Brain pericyte (primary cell): Measurements from ENCODE around the gene RER1.

Source experiments
- DNase-seq: peaks from one replicate; pipeline ENCODE4 v3.0.0-alpha.2; 2012; ENCODE audit warnings: low read depth, low spot score

RER1 gene, protein sequence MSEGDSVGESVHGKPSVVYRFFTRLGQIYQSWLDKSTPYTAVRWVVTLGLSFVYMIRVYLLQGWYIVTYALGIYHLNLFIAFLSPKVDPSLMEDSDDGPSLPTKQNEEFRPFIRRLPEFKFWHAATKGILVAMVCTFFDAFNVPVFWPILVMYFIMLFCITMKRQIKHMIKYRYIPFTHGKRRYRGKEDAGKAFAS

GRCh38 chr1:2391041-2391930 lies at the start of gene RER1, which contains the start of gene MORN1:
TSS of gene RER1 (plus strand) at chr1:2391841. CDS start at chr1:2395791, 3,950 bp downstream.
TSS of gene MORN1 (minus strand) at chr1:2391554. CDS start at chr1:2391533, 21 bp downstream.
- peak; percentile 97 for DNase-seq

GRCh38 chr1:2342384-2343022 lies 49.1 kb upstream of the RER1 start:
- no peak for DNase-seq

- DNase-seq = no peak
Measured at GRCh38 chr1:2343023-2343935, 48.4 kb upstream of the RER1 start.

DNA sequence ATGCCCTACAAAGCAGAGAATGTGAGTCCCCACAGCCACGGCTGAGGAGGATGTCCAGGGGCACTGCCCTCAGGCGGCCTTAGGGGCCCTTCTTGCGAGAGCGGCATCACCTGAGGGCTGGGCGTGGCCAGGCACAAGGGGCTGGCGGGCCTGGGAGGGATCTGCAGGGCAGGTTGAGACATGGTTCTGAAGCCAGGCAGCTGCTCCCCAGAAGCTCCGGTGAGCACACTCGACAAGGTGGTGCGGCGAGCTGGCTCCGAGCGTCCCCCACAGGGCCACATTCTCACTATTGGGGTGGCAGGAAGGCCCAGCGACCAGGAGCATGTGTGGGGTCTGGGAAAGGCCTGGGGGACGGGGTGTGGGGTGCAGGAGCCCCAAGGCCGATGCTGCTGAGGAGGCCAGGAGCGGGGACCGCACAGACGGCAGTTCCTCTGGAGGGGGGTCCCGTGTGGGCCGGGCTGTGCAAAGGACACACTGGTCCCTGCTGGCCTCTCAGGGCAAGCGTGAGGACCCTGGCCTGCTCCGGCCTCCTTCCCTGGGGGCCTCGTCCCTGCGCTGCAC lies 47.4 kb upstream of the RER1 start:
- DNase-seq = no peak

DNA sequence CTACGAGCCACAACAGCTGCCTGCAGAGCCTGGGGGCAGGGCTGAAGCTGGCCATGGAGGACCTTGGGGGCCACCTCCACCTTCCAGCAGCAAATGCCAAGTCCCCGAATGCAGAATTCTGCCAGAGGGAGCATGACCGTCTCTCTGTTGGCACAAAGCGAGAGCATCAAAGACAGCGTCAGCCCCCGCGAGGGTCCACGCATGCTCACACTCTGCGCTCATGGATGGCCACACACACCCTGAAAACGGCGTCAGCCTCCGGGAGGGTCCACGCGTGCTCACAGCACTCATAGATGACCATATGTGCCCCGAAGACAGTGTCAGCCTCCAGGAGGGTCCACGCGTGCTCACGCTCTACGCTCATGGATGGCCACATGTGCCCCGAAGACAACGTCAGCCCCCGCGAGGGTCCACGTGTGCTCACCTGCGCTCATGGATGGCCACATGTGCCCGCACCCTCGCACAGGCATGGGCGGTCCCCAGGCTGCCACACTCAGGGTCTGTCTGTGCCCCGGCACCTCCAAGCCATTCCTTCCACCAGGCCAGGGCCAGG lies 46.8 kb upstream of the RER1 start:
- no peak for DNase-seq

GRCh38 chr1:2345297-2346075 lies 46.2 kb upstream of the RER1 start:
- DNase-seq = no peak

DNA sequence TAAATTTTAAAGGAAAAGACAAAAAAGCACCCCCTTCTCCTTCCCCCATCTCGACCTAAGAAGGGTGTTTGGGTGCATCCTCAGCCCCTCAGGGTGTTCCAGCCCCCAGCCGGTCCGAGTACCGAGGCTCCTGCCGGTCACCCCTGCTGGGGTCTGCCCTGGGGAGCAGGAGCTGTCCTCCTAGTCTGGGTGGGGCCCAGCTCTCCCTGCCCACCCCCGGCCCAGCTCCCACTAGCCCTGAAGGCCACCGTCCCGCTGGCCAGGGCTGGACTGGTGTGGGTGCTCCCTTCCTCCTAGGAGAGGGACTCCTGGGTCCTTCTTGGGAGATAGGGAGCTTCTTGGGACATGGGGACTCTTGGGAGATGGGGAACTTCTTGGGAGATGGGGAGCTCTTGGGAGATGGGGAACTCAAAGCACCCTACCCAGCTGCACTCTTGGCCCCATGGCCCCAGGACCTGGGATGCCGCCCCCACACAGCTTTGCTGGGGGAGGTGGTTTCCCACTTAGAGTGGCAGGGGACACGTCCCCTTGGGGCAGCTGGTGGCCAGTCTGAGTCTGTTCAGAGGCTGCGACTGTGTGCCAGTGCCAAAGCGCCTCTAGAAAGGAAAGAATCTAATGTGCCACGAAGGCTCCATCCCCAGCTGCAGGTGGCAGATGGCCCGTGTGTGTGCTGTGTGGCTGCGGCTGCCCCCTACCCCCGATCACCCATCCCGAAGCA lies 44.8 kb upstream of the RER1 start:
- no peak for DNase-seq

DNA sequence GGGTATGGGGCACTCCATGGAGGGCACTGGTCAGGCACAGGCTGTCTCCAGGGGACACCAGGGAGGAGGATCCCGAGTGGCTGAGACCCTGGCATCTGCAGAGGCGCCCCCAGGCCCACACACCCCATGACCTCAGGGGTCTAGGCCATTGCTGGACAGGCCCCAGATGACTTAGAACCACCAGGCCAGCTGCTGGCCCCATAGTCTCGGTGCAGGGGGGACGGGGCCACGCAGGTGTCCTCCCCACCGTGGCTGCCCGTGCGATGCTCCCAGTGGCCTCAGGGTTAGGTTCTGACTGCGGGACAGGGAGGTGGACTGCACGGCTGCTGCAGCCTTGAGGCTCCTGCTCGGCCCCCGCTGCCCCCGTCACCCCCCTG lies 44.2 kb upstream of the RER1 start:
- DNase-seq = no peak

DNA sequence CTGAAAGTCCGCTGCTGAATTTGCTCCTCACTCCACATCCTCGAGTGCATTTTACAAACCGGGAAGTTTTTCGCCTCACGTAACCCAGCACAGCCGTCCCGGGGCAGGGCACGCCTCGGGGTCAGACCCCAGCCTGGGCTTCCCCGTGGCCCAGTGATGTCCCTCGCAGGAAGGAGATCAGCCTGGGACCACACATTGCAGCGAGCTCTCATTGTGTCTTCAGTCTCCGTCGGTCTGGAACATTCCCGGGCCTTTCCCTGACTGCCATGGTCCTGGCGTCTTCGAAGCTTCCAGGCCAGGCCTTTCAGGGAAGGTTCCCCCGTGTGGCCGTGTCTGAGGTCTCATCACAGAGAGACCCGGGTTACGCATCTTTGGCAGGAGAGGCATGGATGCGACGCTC lies 43.7 kb upstream of the RER1 start:
- no peak for DNase-seq

DNA sequence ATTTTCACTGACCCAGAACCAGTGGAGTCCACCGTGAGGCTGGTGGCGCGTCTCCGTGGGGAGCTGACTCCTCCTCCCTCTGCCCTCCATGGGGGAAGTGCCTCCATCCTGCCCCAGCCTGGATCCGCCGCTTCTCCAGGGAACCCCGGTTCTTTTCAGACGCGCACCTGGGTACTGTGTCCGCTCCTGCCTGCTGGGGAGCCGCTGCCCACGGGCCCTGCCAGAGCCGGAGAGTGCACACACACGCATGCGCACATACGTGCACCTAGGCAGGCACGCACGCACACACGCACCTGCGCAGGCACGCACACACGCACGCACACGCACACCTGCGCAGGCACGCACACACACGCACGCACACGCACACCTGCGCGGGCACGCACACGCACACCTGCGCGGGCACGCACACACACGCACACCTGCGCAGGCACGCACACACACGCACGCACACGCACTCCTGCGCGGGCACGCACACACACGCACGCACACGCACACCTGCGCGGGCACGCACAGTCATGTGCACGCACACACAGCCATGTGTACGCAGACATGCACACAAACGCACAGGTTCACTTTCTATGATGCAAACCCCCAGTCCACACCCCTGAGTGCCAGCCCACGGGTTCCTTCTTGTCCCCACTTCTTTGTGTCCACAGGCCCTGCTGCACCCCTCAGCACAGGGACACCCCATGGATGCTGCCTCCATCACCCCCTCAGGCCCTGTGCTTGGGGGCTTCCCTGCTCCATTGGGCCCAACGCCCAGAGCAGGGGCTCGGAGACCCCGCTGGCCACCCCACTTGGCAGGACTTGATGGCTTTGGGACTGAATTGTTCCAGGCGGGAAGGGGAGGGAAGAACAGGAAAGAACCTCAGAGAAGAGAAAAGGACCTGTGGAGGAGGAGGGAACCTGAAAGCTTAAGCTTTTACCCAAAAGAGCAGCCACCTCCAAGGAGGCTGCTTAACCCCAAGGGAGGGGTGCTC lies 43.0 kb upstream of the RER1 start:
- no peak for DNase-seq

DNA sequence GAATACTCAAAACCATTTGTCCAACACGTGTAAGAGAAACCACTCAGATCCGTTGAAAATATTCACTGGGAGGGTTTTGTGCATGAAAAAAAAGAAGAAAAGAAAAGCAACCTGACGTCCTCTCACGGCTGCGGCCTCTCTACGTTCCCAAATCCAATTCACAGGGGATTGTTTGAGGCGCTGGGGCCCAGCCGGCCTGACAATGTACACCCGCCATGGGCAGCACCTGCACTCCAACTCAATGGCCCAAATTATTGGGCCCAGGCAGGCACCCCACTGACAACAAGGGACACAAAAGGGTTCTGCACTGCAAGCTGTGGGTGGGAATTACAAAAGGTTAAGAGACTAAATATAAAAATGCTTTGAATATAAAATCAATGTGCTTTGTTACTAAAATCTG lies 41.8 kb upstream of the RER1 start:
- DNase-seq = no peak

DNA sequence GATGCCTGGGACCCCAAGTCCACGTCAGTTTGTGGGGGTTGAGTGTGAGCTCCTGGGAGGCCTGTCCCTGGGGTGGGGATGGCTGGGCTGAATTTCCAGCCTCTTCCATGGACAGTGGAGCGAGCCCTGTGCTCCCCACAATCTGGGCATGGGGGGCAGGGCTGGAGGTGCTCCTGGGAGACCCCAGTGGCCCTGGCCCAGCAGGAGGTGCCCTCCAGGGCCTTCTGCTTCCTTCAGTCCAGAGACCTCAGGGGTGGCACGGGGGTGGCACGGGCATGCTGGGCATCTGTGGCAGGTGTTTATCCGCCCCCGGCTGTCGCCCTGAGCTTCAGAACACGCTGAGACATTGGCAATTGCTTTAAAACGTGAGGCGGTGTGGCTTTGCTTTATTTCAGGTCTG lies 41.1 kb upstream of the RER1 start:
- DNase-seq = no peak

DNA sequence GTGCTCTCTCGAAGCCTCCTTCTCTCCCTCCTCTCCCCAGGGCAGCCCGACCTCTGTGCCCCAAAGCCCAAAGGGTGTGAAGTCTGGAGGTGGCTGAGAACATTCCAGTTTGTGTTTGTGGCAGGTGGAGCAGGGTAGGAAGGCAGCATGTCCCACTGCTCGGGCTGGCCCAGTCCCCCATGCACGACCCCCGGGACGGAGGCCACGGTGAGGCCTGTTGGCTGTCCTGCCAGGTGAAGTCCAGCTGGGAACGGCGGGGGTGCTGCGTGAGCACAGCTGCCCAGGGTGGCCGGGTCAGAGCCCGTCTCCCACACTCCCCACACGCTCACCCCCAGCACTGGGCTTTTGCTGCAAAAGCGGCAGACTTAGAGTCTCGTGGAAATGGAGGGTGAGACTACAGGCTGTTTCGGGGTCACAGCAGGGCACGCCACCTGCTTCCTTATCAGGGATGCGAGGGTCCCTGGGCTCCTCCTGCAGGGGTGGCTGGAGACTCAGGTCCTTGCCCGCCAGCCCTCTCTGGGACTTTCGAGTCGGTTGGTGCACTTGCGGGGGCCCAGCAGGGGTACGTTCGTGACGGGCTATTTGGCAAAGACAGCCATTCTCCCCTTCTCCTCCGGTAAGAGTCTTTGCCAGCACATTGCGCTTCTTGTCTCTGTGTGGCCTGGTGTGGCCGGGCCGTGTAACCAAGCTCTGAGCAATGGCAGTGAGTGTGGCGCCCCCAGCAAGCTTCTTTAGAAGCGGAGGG lies 40.6 kb upstream of the RER1 start:
- DNase-seq = no peak

GRCh38 chr1:2351723-2352122 lies 39.9 kb upstream of the RER1 start:
- no peak for DNase-seq

- DNase-seq = no peak
Measured at GRCh38 chr1:2352341-2352896, 39.2 kb upstream of the RER1 start.

DNA sequence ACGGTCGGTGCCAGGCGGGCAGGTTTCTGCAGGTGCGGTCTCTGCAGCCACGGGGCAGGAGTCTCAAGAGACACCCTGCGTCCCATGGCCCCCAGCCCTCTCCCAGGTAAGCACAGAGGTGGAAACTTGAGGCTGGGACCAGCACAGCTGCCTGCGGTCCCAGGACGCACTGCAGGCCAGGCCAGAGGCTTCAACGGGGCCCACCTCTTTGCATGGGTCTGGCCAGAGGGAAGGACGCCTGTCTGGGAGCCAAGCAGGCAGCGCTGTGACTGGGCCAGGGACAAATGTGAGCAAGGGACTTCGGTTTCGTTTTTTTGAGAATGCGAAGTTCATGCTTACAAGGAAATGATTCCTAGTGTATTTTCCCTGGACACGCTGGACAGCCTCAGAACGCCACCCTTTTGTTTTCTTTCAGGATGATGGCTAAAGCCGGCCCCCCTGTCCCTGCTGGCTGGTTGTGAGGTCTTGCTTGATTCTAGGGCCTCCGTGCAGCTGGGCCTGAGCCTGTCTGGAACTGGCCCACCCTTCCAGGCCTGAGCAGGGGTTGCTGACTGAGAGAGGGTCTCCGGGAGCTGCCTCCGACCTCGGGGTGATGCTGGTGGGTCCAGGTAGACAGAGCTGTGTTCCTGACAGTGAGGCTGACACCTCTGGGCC lies 38.6 kb upstream of the RER1 start:
- DNase-seq = no peak
